Measurements from ENCODE around the gene BUB1B.
"Not testable (repeated sequence)": the region's sequence is repeated elsewhere in the genome, so short reads cannot be mapped to it uniquely, and the experiment has no call there.

The BUB1B gene

GRCh38 chr15:40137303-40138200 lies 23.3 kb upstream of the BUB1B start:
- DNase-seq, result no peak

GRCh38 chr15:40138201-40138570 lies 22.7 kb upstream of the BUB1B start:
- DNase-seq, result not testable (repeated sequence)

GRCh38 chr15:40142428-40142827 lies 18.4 kb upstream of the BUB1B start:
- no peak for DNase-seq

GRCh38 chr15:40146037-40146436 lies 14.8 kb upstream of the BUB1B start:
- DNase-seq, result no peak

GRCh38 chr15:40149339-40149738 lies 11.5 kb upstream of the BUB1B start:
- no peak for DNase-seq

- no peak for DNase-seq
These were observed 10.5 kb upstream of the BUB1B start for GRCh38 chr15:40150163-40150925.

GRCh38 chr15:40151499-40151898 lies 9.4 kb upstream of the BUB1B start:
- no peak for DNase-seq

GRCh38 chr15:40151991-40152390 lies 8.9 kb upstream of the BUB1B start:
- DNase-seq, result no peak

- not testable (repeated sequence) for DNase-seq
These were observed 6.0 kb upstream of the BUB1B start for GRCh38 chr15:40154821-40155220.

GRCh38 chr15:40155270-40155910 lies 5.5 kb upstream of the BUB1B start:
- DNase-seq, result no peak

GRCh38 chr15:40157778-40158447 lies 3.0 kb upstream of the BUB1B start:
- DNase-seq, result no peak

GRCh38 chr15:40160021-40160420 lies 848 bp upstream of the BUB1B start:
- DNase-seq, result no peak

- DNase-seq, result no peak
These were observed 973 bp downstream of the BUB1B start for GRCh38 chr15:40161693-40162391.

GRCh38 chr15:40162552-40162951 lies 1.7 kb downstream of the BUB1B start:
- no peak for DNase-seq

- no peak for DNase-seq
These were observed 3.0 kb downstream of the BUB1B start for GRCh38 chr15:40163657-40164416.

- DNase-seq, result not testable (repeated sequence)
These were observed 6.5 kb downstream of the BUB1B start for GRCh38 chr15:40167374-40167773.

GRCh38 chr15:40175160-40175559 lies 14.3 kb downstream of the BUB1B start:
- DNase-seq, result no peak

GRCh38 chr15:40182358-40183029 lies 21.6 kb downstream of the BUB1B start:
- DNase-seq, result no peak

GRCh38 chr15:40183636-40184463 lies 23.0 kb downstream of the BUB1B start:
- DNase-seq, result no peak

GRCh38 chr15:40190591-40190990 lies 29.7 kb downstream of the BUB1B start:
- no peak for DNase-seq
